ENCODE data around the gene ANKRD63.

DNA sequence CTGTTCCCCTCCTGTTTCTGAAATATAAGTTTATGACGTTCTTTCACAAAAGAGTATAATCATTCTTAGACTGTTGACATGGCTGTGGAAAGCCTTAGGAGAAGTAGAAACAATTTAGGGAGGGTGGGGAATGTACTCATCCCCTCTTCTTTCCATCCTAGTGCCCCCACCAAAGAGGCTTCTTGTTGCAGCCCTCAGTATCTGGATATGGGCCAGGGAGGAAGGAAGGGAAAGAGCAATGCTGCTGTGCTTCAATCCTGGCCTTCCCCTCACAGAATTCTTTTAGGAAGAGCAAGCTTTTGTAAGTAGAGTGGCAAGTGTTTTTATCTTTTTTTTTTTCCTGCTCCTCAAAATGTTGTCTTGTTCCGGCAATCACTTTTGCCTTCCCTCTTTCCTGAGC lies 42.3 kb upstream of the ANKRD63 start:
- no peak for TF ChIP-seq CTCF (conservative IDR thresholded peaks at IDR 0.05 in 1 of 2, IDR thresholded peaks at IDR 0.05 in 1 of 2; ENCODE audit: low read depth in 1 of 2, low read length in 2 of 2)
- no peak for TF ChIP-seq EZH2 (IDR thresholded peaks at IDR 0.05; ENCODE audit: low read length, missing control alignments)

Measured in fibroblast of lung (primary cell).